ENCODE results near the gene RBFOX1. TPM values are rescaled to one million over a fixed set of nuclear protein-coding genes. Genes with fewer than 3 reads are reported as not detected.

RBFOX1 gene
- total and polyA plus RNA-seq, 2 donors (not counting 1 experiment from before 2014, with no cell fraction given) = not detected

GRCh38 chr16:7319514-7319913 is 13.1 kb upstream of the RBFOX1 start:
- Mint-ChIP-seq H3K9me3 (ENCODE audit: insufficient read depth) (peaks cover 8% of the 10 kb centered on the region), H3K4me3 (no peak overlapping the region), H3K27ac (no peak overlapping the region), H3K4me1 (no peaks in the 10 kb centered on the region), H3K27me3 (no peaks in the 10 kb centered on the region)
- Histone ChIP-seq H4K20me1 (ENCODE audit: control insufficient read depth, insufficient read depth, low read length, poor library complexity, severe bottlenecking) (no peaks in the 10 kb centered on the region), H3K4me1 (ENCODE audit: control insufficient read depth in 2 of 2, insufficient read depth in 2 of 2, low read length in 2 of 2) (no peaks in the 10 kb centered on the region), H2AFZ (ENCODE audit: insufficient read depth, low read depth, low read length, poor library complexity, severe bottlenecking) (no peak overlapping the region), H3K27ac (ENCODE audit: low read length in 2 of 2) (no peak overlapping the region), H3K4me2 (replicated peaks; ENCODE audit: low read depth, low read length, poor library complexity, severe bottlenecking) (no peak overlapping the region), H3K9me3 (ENCODE audit: control extremely low read depth in 1 of 3, control insufficient read depth in 2 of 3, insufficient read depth in 1 of 3, low read length in 2 of 3) (peaks cover 0 to 2% (median 0%) of the 10 kb centered on the region in 3 donors), H3K9ac (ENCODE audit: low read length) (no peak overlapping the region), H3K4me3 (ENCODE audit: control extremely low read depth in 1 of 5, extremely low read depth in 1 of 5, insufficient read depth in 1 of 5, low read depth in 2 of 5, low read length in 4 of 5) (no peak overlapping the region), H3K36me3 (replicated peaks in 1 of 2; ENCODE audit: control extremely low read depth in 1 of 2, control insufficient read depth in 1 of 2, extremely low read depth in 1 of 2, insufficient read depth in 2 of 2, low read length in 1 of 2) (no peaks in the 10 kb centered on the region), H3K79me2 (ENCODE audit: control insufficient read depth, insufficient read depth, low read length) (no peaks in the 10 kb centered on the region), H3K27me3 (replicated peaks in 1 of 4; ENCODE audit: control extremely low read depth in 1 of 4, control insufficient read depth in 3 of 4, insufficient read depth in 4 of 4, low read length in 3 of 4) (no peaks in the 10 kb centered on the region)
- ATAC-seq (ENCODE audit: low read depth) (no peak), DNase-seq (no peak)
- no peak for TF ChIP-seq CTCF (IDR thresholded peaks at IDR 0.05)
- no peak for TF ChIP-seq EZH2 (IDR thresholded peaks at IDR 0.05; ENCODE audit: borderline replicate concordance, insufficient read depth, low read depth, low read length, poor library complexity, severe bottlenecking)
- POLR2A ChIA-PET = no interaction called here
- intact Hi-C loops (cut with micrococcal nuclease) = no loop called here
- 85% methylated on average over 2 of the region's 4 CpGs for WGBS (ENCODE audit: insufficient coverage)
- CTCF ChIA-PET = no interaction called here

- H3K9me3 ChIP-seq (ENCODE audit: control extremely low read depth in 1 of 3, control insufficient read depth in 2 of 3, insufficient read depth in 1 of 3, low read length in 2 of 3) = peaks cover 0 to 2% (median 0%) of the 10 kb centered on the region in 3 donors
- WGBS (ENCODE audit: insufficient coverage) = 75% methylated on average over 1 of the region's 1 CpG
- Mint-ChIP-seq H3K27me3 (no peaks in the 10 kb centered on the region), H3K4me1 (no peaks in the 10 kb centered on the region), H3K9me3 (ENCODE audit: insufficient read depth) (peaks cover 10% of the 10 kb centered on the region), H3K27ac (no peak overlapping the region), H3K4me3 (no peak overlapping the region)
- H3K4me2 ChIP-seq (replicated peaks; ENCODE audit: low read depth, low read length, poor library complexity, severe bottlenecking) = no peak overlapping the region
- H3K36me3 ChIP-seq (replicated peaks in 1 of 2; ENCODE audit: control extremely low read depth in 1 of 2, control insufficient read depth in 1 of 2, extremely low read depth in 1 of 2, insufficient read depth in 2 of 2, low read length in 1 of 2) = no peaks in the 10 kb centered on the region
- H3K27ac ChIP-seq (ENCODE audit: low read length in 2 of 2) = no peak overlapping the region
- ATAC-seq (ENCODE audit: low read depth) = no peak
- H3K79me2 ChIP-seq (ENCODE audit: control insufficient read depth, insufficient read depth, low read length) = no peaks in the 10 kb centered on the region
- no peak for DNase-seq
- TF ChIP-seq CTCF (IDR thresholded peaks at IDR 0.05) (no peak), EZH2 (IDR thresholded peaks at IDR 0.05; ENCODE audit: borderline replicate concordance, insufficient read depth, low read depth, low read length, poor library complexity, severe bottlenecking) (no peak)
- no peak overlapping the region for H3K4me3 ChIP-seq (ENCODE audit: control extremely low read depth in 1 of 5, extremely low read depth in 1 of 5, insufficient read depth in 1 of 5, low read depth in 2 of 5, low read length in 4 of 5)
- intact Hi-C loops (cut with micrococcal nuclease) = no loop called here
- CTCF ChIA-PET = no interaction called here
- no peaks in the 10 kb centered on the region for H3K27me3 ChIP-seq (replicated peaks in 1 of 4; ENCODE audit: control extremely low read depth in 1 of 4, control insufficient read depth in 3 of 4, insufficient read depth in 4 of 4, low read length in 3 of 4)
- H3K9ac ChIP-seq (ENCODE audit: low read length) = no peak overlapping the region
- no peak overlapping the region for H2AFZ ChIP-seq (ENCODE audit: insufficient read depth, low read depth, low read length, poor library complexity, severe bottlenecking)
- POLR2A ChIA-PET = no interaction called here
- no peaks in the 10 kb centered on the region for H3K4me1 ChIP-seq (ENCODE audit: control insufficient read depth in 2 of 2, insufficient read depth in 2 of 2, low read length in 2 of 2)
- H4K20me1 ChIP-seq (ENCODE audit: control insufficient read depth, insufficient read depth, low read length, poor library complexity, severe bottlenecking) = no peaks in the 10 kb centered on the region
Observed at GRCh38 chr16:7321661-7322060, 11.0 kb upstream of the RBFOX1 start.
